ENCODE data around the gene USP6NL. TPM values are rescaled to one million over a fixed set of nuclear protein-coding genes. Genes with fewer than 3 reads are reported as not detected.

The USP6NL gene
- total RNA-seq, 1 experiment from 2014 or later = 22.1 TPM

GRCh38 chr10:11415095-11415494 lies 196.4 kb downstream of the USP6NL start:
- intact Hi-C loops (cut with micrococcal nuclease; ENCODE audit: unreplicated experiment) = no loop called here
- TF ChIP-seq CTCF (conservative IDR thresholded peaks at IDR 0.05) = no peak
- TF ChIP-seq EZH2 (IDR thresholded peaks at IDR 0.05; ENCODE audit: low read depth) = no peak
- Histone ChIP-seq H3K36me3 (ENCODE audit: low read depth) (no peaks in the 10 kb centered on the region), H3K9me3 (ENCODE audit: insufficient read depth, low read depth) (no peaks in the 10 kb centered on the region), H3F3A (ENCODE audit: insufficient read depth, low read depth) (no peaks in the 10 kb centered on the region), H4K20me1 (ENCODE audit: insufficient read depth) (no peaks in the 10 kb centered on the region), H3K79me2 (ENCODE audit: low read depth) (no peaks in the 10 kb centered on the region), H3K4me2 (no peak overlapping the region), H3K4me1 (replicated peaks; ENCODE audit: insufficient read depth) (no peaks in the 10 kb centered on the region), H3K27me3 (ENCODE audit: insufficient read depth, low read depth) (peaks cover 24% of the 10 kb centered on the region), H3K27ac (no peak overlapping the region), H3K9me2 (ENCODE audit: insufficient read depth) (no peaks in the 10 kb centered on the region), H2AFZ (no peak overlapping the region), H3K4me3 (no peak overlapping the region)
- BruUV-seq (replicated peaks) = no TSS peak
- no peak for DNase-seq
- POLR2A ChIA-PET (ENCODE audit: unreplicated experiment) = no interaction called here
- CTCF ChIA-PET = no interaction called here

- Histone ChIP-seq H3K9me3 (ENCODE audit: insufficient read depth, low read depth) (no peaks in the 10 kb centered on the region), H3K36me3 (ENCODE audit: low read depth) (no peaks in the 10 kb centered on the region), H3K79me2 (ENCODE audit: low read depth) (no peaks in the 10 kb centered on the region), H3K4me1 (replicated peaks; ENCODE audit: insufficient read depth) (no peaks in the 10 kb centered on the region), H2AFZ (no peak overlapping the region), H3K27ac (no peak overlapping the region), H3K27me3 (ENCODE audit: insufficient read depth, low read depth) (peaks cover 27% of the 10 kb centered on the region), H3K4me2 (no peak overlapping the region), H3K4me3 (no peak overlapping the region), H3F3A (ENCODE audit: insufficient read depth, low read depth) (no peaks in the 10 kb centered on the region), H3K9me2 (ENCODE audit: insufficient read depth) (no peaks in the 10 kb centered on the region), H4K20me1 (ENCODE audit: insufficient read depth) (no peaks in the 10 kb centered on the region)
- CTCF ChIA-PET = no interaction called here
- POLR2A ChIA-PET (ENCODE audit: unreplicated experiment) = no interaction called here
- intact Hi-C loops (cut with micrococcal nuclease; ENCODE audit: unreplicated experiment) = no loop called here
- no peak for DNase-seq
- no TSS peak for BruUV-seq (replicated peaks)
- TF ChIP-seq CTCF (conservative IDR thresholded peaks at IDR 0.05) = no peak
- no peak for TF ChIP-seq EZH2 (IDR thresholded peaks at IDR 0.05; ENCODE audit: low read depth)
Measured at GRCh38 chr10:11414314-11415038, 197.0 kb downstream of the USP6NL start.

- intact Hi-C loops (cut with micrococcal nuclease; ENCODE audit: unreplicated experiment) = no loop called here
- H3K4me2 ChIP-seq = no peak overlapping the region
- ChIA-PET CTCF (no interaction called here), POLR2A (ENCODE audit: unreplicated experiment) (no interaction called here)
- peaks cover 35% of the 10 kb centered on the region for H3K27me3 ChIP-seq (ENCODE audit: insufficient read depth, low read depth)
- no peak overlapping the region for H3K27ac ChIP-seq
- no peak for DNase-seq
- no peaks in the 10 kb centered on the region for H3K79me2 ChIP-seq (ENCODE audit: low read depth)
- no peaks in the 10 kb centered on the region for H4K20me1 ChIP-seq (ENCODE audit: insufficient read depth)
- no peaks in the 10 kb centered on the region for H3K9me3 ChIP-seq (ENCODE audit: insufficient read depth, low read depth)
- no peak overlapping the region for H2AFZ ChIP-seq
- H3K9me2 ChIP-seq (ENCODE audit: insufficient read depth) = no peaks in the 10 kb centered on the region
- no peaks in the 10 kb centered on the region for H3F3A ChIP-seq (ENCODE audit: insufficient read depth, low read depth)
- H3K4me1 ChIP-seq (replicated peaks; ENCODE audit: insufficient read depth) = no peaks in the 10 kb centered on the region
- no TSS peak for BruUV-seq (replicated peaks)
- no peak overlapping the region for H3K4me3 ChIP-seq
- TF ChIP-seq EZH2 (IDR thresholded peaks at IDR 0.05; ENCODE audit: low read depth) (no peak), CTCF (conservative IDR thresholded peaks at IDR 0.05) (peak; percentile 21; the same call in 1 of the 2 replicates)
- no peaks in the 10 kb centered on the region for H3K36me3 ChIP-seq (ENCODE audit: low read depth)
Measured at GRCh38 chr10:11411926-11412545, 199.4 kb downstream of the USP6NL start.
